ENCODE measurements around the gene DNAJC4. TPM values are rescaled to one million over a fixed set of nuclear protein-coding genes. Genes with fewer than 3 reads are reported as not detected.

DNAJC4 gene
- total and polyA plus RNA-seq, 2 of the 8 experiments (the other 6 are each of a cell fraction or from before 2014, with no cell fraction given): 14.6 to 31.0 TPM

DNA sequence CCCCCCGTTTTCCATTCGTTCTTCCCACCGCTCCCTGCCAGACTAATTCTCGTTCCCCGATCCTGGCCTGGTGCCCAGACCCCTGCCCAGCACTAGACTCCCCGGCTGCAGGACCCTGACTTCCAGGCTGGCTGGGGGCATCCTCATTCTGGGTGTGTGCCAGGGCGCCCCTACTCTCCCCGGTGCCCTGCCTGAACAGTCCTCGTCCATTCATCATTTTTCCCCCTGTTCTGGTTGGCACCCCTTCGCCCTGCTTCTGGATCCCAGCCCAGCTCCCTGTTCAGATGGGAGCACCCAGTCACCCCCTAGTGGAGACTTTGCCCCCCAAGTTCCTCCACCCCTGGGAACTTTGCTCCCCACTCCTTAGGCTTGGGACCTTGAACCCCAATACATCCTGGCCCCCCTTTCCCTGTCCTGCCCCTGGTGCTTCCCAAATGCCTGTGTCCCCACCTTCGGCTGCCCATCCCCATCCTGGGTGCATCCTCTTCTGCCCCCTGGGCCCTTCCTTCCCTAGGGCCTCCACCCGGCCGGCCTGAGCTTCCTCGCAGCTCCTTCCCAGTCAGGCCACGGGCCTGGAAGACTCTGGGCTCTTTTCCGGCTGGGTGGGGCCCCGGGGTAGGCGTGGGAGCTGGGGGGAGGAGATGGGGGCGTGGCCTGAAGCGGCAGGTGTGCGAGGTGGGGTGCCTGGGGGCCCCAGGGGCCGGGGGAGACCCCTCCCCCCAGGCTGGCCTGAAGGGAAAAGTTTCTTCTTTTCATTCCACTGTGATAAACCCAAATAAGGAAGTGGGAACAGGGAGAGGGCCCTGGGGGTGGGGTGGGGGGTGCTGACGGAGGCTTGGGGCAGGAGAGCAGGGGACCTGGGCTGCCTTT lies 21.9 kb downstream of the DNAJC4 start (continued):
- TF ChIP-seq TBP (IDR thresholded peaks at IDR 0.05; ENCODE audit: low read depth, low read length): 0 out of 2 replicates have a peak, but pooled peaks have one; percentile 9
- no peak for TF ChIP-seq BCL11A (IDR thresholded peaks at IDR 0.05; ENCODE audit: low read depth in 2 of 2, low read length in 2 of 2)
- TF ChIP-seq CTBP2 (IDR thresholded peaks at IDR 0.05; ENCODE audit: borderline replicate concordance, insufficient read depth, insufficient read length, low read length): no peak
- peak; percentile 75 for TF ChIP-seq SRF (IDR thresholded peaks at IDR 0.05; ENCODE audit: low read depth, low read length)
- peak; percentile 21 for TF ChIP-seq KDM4A (IDR thresholded peaks at IDR 0.05; ENCODE audit: low read depth, low read length, severe bottlenecking)
- peak; percentile 55 for TF ChIP-seq SAP30 (IDR thresholded peaks at IDR 0.05; ENCODE audit: insufficient read depth, insufficient replicate concordance, low read length)
- TF ChIP-seq, protein P1, sequence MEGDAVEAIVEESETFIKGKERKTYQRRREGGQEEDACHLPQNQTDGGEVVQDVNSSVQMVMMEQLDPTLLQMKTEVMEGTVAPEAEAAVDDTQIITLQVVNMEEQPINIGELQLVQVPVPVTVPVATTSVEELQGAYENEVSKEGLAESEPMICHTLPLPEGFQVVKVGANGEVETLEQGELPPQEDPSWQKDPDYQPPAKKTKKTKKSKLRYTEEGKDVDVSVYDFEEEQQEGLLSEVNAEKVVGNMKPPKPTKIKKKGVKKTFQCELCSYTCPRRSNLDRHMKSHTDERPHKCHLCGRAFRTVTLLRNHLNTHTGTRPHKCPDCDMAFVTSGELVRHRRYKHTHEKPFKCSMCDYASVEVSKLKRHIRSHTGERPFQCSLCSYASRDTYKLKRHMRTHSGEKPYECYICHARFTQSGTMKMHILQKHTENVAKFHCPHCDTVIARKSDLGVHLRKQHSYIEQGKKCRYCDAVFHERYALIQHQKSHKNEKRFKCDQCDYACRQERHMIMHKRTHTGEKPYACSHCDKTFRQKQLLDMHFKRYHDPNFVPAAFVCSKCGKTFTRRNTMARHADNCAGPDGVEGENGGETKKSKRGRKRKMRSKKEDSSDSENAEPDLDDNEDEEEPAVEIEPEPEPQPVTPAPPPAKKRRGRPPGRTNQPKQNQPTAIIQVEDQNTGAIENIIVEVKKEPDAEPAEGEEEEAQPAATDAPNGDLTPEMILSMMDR (IDR thresholded peaks at IDR 0.05; ENCODE audit: control extremely low read depth in 1 of 3, insufficient read depth in 1 of 3, low read depth in 1 of 3, low read length in 3 of 3): peak in 1 of 3 experiments; percentile 36; a peak in 1 of 4 replicates
- TF ChIP-seq SP4 (IDR thresholded peaks at IDR 0.05; ENCODE audit: low read length): no peak

Data from H1 (cell line).